ENCODE results near the gene HMCN2. TPM values are rescaled to one million over a fixed set of nuclear protein-coding genes. Genes with fewer than 3 reads are reported as not detected.

Gene HMCN2
- total RNA-seq, 4 donors from 2014 or later = 1.3 to 6.3 (median 3.5) TPM

DNA sequence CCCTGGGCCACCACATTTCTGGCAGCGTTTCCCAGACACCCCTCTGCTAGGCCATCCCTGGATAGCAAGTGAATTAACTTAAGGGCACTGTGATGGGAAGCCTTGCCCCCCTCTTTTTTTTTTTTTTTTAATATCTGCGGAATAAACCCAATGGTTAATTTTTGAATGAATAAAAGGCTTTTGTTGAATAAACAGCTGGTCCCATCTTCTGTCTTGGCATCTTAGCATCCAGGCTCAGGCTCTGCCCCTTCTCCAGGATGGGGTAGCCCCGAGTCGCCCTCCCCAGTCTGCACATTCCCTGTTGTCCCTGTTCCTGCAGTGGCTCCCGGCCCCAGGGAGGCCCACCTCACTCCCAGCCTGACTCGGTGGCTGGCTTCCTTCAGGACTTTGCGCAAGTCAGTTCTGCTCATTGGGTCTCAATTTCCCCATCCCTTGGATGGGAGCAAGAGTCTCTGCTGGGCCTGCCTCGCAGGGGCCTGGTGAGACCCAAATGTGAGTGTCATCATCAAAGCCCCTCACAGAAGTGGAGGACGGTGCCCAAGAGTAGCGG is 29.0 kb upstream of the HMCN2 start:
- Histone ChIP-seq H3K9me3 (no peaks in the 10 kb centered on the region), H3K36me3 (peaks cover 20% of the 10 kb centered on the region), H3K4me1 (peaks cover 19% of the 10 kb centered on the region), H3K27me3 (no peaks in the 10 kb centered on the region), H3K4me3 (no peak overlapping the region), H3K27ac (no peak overlapping the region)
- no peak for TF ChIP-seq POLR2AphosphoS5 (IDR thresholded peaks at IDR 0.05)
- TF ChIP-seq, protein P1, sequence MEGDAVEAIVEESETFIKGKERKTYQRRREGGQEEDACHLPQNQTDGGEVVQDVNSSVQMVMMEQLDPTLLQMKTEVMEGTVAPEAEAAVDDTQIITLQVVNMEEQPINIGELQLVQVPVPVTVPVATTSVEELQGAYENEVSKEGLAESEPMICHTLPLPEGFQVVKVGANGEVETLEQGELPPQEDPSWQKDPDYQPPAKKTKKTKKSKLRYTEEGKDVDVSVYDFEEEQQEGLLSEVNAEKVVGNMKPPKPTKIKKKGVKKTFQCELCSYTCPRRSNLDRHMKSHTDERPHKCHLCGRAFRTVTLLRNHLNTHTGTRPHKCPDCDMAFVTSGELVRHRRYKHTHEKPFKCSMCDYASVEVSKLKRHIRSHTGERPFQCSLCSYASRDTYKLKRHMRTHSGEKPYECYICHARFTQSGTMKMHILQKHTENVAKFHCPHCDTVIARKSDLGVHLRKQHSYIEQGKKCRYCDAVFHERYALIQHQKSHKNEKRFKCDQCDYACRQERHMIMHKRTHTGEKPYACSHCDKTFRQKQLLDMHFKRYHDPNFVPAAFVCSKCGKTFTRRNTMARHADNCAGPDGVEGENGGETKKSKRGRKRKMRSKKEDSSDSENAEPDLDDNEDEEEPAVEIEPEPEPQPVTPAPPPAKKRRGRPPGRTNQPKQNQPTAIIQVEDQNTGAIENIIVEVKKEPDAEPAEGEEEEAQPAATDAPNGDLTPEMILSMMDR (IDR thresholded peaks at IDR 0.05) = no peak
- TF ChIP-seq EP300 (IDR thresholded peaks at IDR 0.05) = no peak
- TF ChIP-seq POLR2A (IDR thresholded peaks at IDR 0.05) = no peak
- no peak for DNase-seq (ENCODE audit: low spot score in 2 of 2)
- WGBS = 58% methylated on average over 10 of the region's 10 CpGs

DNA sequence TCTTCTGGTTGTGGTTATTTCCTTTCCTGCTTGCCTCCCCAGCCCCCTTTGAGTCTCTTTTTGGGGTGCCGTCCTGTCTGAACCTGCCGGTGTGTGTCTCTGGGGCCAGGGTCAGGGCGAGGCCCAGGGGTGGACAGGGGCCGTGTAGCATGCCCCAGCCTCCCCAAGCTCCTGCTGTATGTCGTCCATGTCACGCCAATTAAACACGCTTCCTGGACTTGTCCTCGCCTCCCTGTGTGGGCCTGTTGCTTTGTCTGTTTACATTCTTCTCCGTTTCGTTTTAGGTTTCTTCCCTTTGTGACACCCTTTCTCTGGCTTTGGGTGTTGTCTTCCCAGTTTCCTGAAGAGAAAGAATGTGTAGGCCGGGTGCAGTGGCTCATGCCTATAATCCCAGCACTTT is 28.5 kb upstream of the HMCN2 start:
- Histone ChIP-seq H3K4me1 (peaks cover 19% of the 10 kb centered on the region), H3K27me3 (no peaks in the 10 kb centered on the region), H3K9me3 (no peaks in the 10 kb centered on the region), H3K36me3 (peaks cover 20% of the 10 kb centered on the region), H3K27ac (no peak overlapping the region), H3K4me3 (no peak overlapping the region)
- no peak for DNase-seq (ENCODE audit: low spot score in 2 of 2)
- TF ChIP-seq, protein P1 (IDR thresholded peaks at IDR 0.05) = no peak
- TF ChIP-seq POLR2AphosphoS5 (IDR thresholded peaks at IDR 0.05) (no peak), EP300 (IDR thresholded peaks at IDR 0.05) (no peak)
- WGBS = 74% methylated on average over 11 of the region's 11 CpGs

DNA sequence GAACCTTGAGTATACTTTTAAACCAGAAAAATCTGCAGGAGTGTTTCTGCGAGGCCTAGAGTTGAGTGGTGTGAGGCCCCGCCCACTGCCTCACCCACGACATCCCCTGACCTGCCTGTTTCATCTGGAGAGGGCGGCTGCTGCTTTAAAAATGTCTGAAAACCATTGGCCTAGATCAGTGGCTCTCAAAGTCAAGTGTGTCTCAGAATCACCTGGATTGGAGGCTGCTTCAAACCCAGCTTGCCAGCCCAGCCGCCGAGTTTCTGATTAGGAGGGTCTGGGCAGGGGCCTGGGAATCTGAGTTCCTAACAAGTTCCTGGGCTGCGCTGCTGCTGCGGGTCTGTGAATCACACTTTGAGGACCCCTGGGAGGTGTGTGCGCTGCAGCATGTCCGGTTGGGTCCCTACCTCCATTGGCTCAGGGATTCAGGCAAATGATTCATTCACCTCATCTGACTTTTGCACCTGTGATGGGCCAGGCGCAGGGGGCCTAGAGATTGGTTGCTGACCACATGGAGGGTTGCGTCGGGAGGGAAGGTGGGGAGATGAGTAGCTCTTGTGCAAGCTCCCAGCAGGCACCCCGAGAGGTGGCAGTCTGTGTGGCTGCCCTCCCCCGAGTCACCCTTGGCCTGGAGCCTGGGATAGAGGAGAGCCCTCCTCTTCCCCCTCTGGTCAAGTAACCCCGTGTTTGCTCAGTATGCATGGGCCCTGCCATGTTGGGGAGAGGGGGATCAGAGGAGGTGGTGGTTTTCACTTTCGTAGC is 27.6 kb upstream of the HMCN2 start:
- Histone ChIP-seq H3K4me3 (no peak overlapping the region), H3K4me1 (peaks cover 23% of the 10 kb centered on the region), H3K27ac (no peak overlapping the region), H3K36me3 (peaks cover 15% of the 10 kb centered on the region), H3K27me3 (no peaks in the 10 kb centered on the region), H3K9me3 (no peaks in the 10 kb centered on the region)
- DNase-seq (ENCODE audit: low spot score in 2 of 2) = no peak
- TF ChIP-seq POLR2A (IDR thresholded peaks at IDR 0.05) (no peak), EP300 (IDR thresholded peaks at IDR 0.05) (no peak), POLR2AphosphoS5 (IDR thresholded peaks at IDR 0.05) (no peak)
- TF ChIP-seq, protein P1 (IDR thresholded peaks at IDR 0.05) = no peak
- WGBS = 62% methylated on average over 12 of the region's 17 CpGs

DNA sequence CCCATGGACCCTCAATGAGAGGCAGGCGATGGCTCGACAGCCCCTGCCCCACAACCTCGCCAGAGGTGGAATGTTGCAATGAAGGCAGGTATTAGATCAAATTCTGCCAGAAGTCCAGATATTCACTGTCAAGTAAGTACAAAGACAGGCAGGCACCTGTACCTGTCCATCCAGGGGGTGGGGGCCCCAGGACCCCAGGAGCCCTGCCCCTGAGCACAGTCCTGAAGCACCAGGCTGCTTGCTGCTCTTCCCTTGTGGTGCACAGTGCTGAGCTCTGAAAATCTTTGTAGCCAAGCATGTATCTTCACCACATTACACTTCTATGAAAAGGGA is 26.2 kb upstream of the HMCN2 start:
- WGBS = 96% methylated on average over 3 of the region's 3 CpGs
- TF ChIP-seq POLR2AphosphoS5 (IDR thresholded peaks at IDR 0.05) (no peak), EP300 (IDR thresholded peaks at IDR 0.05) (no peak), POLR2A (IDR thresholded peaks at IDR 0.05) (no peak)
- TF ChIP-seq, protein P1 (IDR thresholded peaks at IDR 0.05) = no peak
- Histone ChIP-seq H3K36me3 (peaks cover under 1% of the 10 kb centered on the region), H3K4me1 (peaks cover 29% of the 10 kb centered on the region), H3K4me3 (no peak overlapping the region), H3K9me3 (no peaks in the 10 kb centered on the region), H3K27me3 (no peaks in the 10 kb centered on the region), H3K27ac (no peak overlapping the region)
- DNase-seq (ENCODE audit: low spot score in 2 of 2) = no peak

DNA sequence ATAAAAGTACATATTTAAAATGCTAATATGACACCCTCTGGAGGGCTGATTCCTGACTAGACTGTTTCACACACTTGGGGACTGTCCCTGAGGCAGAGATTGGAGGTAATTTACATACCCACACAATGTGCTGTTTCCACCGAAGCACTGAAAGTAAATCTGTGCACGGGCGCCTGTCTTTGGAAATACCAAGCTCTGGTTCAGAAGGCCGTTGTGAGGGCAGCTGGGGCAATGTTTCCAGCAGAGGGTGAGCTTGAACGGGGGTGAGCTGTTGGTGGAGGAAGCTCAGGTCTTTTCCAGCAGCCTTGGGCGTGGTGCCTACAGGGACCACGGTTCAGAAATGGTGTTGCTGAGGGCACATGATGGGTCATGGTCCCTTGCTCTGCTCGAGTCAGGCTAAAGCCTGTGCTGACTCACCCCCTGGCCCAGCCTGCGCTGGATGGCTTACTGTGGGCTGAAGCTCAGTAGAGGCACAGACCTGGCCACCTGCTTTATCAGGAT is 25.8 kb upstream of the HMCN2 start:
- Histone ChIP-seq H3K36me3 (no peaks in the 10 kb centered on the region), H3K4me3 (no peak overlapping the region), H3K27me3 (no peaks in the 10 kb centered on the region), H3K27ac (no peak overlapping the region), H3K4me1 (peaks cover 29% of the 10 kb centered on the region), H3K9me3 (no peaks in the 10 kb centered on the region)
- DNase-seq (ENCODE audit: low spot score in 2 of 2) = no peak
- TF ChIP-seq EP300 (IDR thresholded peaks at IDR 0.05) (no peak), POLR2AphosphoS5 (IDR thresholded peaks at IDR 0.05) (no peak), POLR2A (IDR thresholded peaks at IDR 0.05) (no peak)
- TF ChIP-seq, protein P1 (IDR thresholded peaks at IDR 0.05) = no peak
- 69% methylated on average over 3 of the region's 9 CpGs for WGBS

All from suprapubic skin (tissue), 4 donors.